Endometrial microvascular endothelial cells (primary cell): ENCODE results near the gene YBEY. TPM values are rescaled to one million over a fixed set of nuclear protein-coding genes. Genes with fewer than 3 reads are reported as not detected.

Source experiments
- in situ Hi-C: cut with HindIII; loops from 2 replicates; pipeline ENCODE4 v1.10.0; 2017; ENCODE audit warnings: low sequenced_read_pairs, low pct_unique_long_range_greater_than_20kb; ENCODE audit errors: inconsistent ontology term
- total RNA-seq: library from RNA; depleted of rRNA; stranded (reverse); fragments of >200 nt; gene quantifications from one replicate; pipeline ENCODE4 v1.2.3, GENCODE V29; 2015; ENCODE audit errors: inconsistent ontology term

YBEY gene
- total RNA-seq, 1 donor from 2014 or later: 9.0 TPM

GRCh38 chr21:46256501-46256994 lies 29.6 kb upstream of the YBEY start:
- in situ Hi-C loops: no loop called here

GRCh38 chr21:46264046-46264689 lies 22.0 kb upstream of the YBEY start:
- in situ Hi-C loops: no loop called here

- in situ Hi-C loops: no loop called here
Measured at GRCh38 chr21:46264690-46265144, 21.4 kb upstream of the YBEY start.

- in situ Hi-C loops: no loop called here
Measured at GRCh38 chr21:46265736-46266525, 20.2 kb upstream of the YBEY start.

GRCh38 chr21:46266946-46267345 lies 19.2 kb upstream of the YBEY start:
- in situ Hi-C loops: no loop called here

GRCh38 chr21:46268371-46268770 lies 17.8 kb upstream of the YBEY start:
- in situ Hi-C loops: no loop called here

GRCh38 chr21:46269466-46269865 lies 16.7 kb upstream of the YBEY start:
- in situ Hi-C loops: no loop called here

GRCh38 chr21:46273341-46273740 lies 12.8 kb upstream of the YBEY start:
- in situ Hi-C loops: no loop called here

GRCh38 chr21:46274797-46275390 lies 11.2 kb upstream of the YBEY start:
- in situ Hi-C loops: no loop called here

- in situ Hi-C loops: no loop called here
Measured at GRCh38 chr21:46284077-46284644, 2.0 kb upstream of the YBEY start.

- in situ Hi-C loops: no loop called here
Measured at GRCh38 chr21:46284733-46285132, 1.4 kb upstream of the YBEY start.

- in situ Hi-C loops: no loop called here
Measured at GRCh38 chr21:46285206-46285661, 908 bp upstream of the YBEY start, which contains the start of gene MCM3AP. MCM3AP (minus strand) TSS chr21:46285611; CDS start chr21:46285286, 325 bp downstream.

- in situ Hi-C loops: no loop called here
Measured at GRCh38 chr21:46286648-46287002, 483 bp downstream of the YBEY start.

GRCh38 chr21:46287541-46287940 lies 1.4 kb downstream of the YBEY start:
- in situ Hi-C loops: no loop called here

- in situ Hi-C loops: no loop called here
Measured at GRCh38 chr21:46289655-46290179, 3.6 kb downstream of the YBEY start.

- in situ Hi-C loops: no loop called here
Measured at GRCh38 chr21:46291561-46291960, 5.4 kb downstream of the YBEY start.

- in situ Hi-C loops: no loop called here
Measured at GRCh38 chr21:46294647-46295176, 8.6 kb downstream of the YBEY start.

GRCh38 chr21:46295177-46295770 lies 9.1 kb downstream of the YBEY start:
- in situ Hi-C loops: no loop called here
